Mesenchymal stem cell (in vitro differentiated cells and primary cell): ENCODE data around the gene SMOC2. TPM values are rescaled to one million over a fixed set of nuclear protein-coding genes. Genes with fewer than 3 reads are reported as not detected.
A peak's percentile ranks its signal among the peaks of the same experiment; 100 is the strongest.

Source experiments
- DNase-seq: peaks from one replicate; pipeline ENCODE4 v3.0.0-alpha.2; 2013
- H2AFZ ChIP-seq: one replicate; pipeline ENCODE4 v1.6.1; 2013; ENCODE audit warnings: low read depth, mild to moderate bottlenecking, control low read depth, inconsistent platforms, low read length, moderate library complexity
- H2AK5ac ChIP-seq: 2 replicates; pipeline ENCODE4 v1.6.1; 2013; ENCODE audit warnings: low read length, moderate library complexity, mild to moderate bottlenecking, inconsistent platforms; ENCODE audit not compliant: severe bottlenecking
- H2BK120ac ChIP-seq: one replicate; pipeline ENCODE4 v1.6.1; 2013; ENCODE audit warnings: low read depth, mild to moderate bottlenecking, inconsistent platforms, low read length, moderate library complexity
- H2BK12ac ChIP-seq, 2 experiments: one replicate each; pipeline ENCODE4 v1.6.1; 2013; ENCODE audit warnings: inconsistent platforms in 2 of 2, low read length in 2 of 2, mild to moderate bottlenecking in 2 of 2, moderate library complexity in 2 of 2, control low read depth in 1 of 2
- H2BK15ac ChIP-seq: one replicate; pipeline ENCODE4 v1.6.1; 2013; ENCODE audit warnings: mild to moderate bottlenecking, low read depth, inconsistent platforms; ENCODE audit not compliant: poor library complexity, severe bottlenecking
- H2BK5ac ChIP-seq: 2 replicates; pipeline ENCODE4 v1.6.1; 2013; ENCODE audit warnings: low read depth, mild to moderate bottlenecking, low read length, control low read depth, inconsistent platforms; ENCODE audit not compliant: poor library complexity, severe bottlenecking
- H3K14ac ChIP-seq, 2 experiments: one replicate each; pipeline ENCODE4 v1.6.1; 2013; ENCODE audit warnings: inconsistent platforms in 2 of 2, low read length in 2 of 2, control low read depth in 1 of 2, mild to moderate bottlenecking in 1 of 2, moderate library complexity in 1 of 2
- H3K18ac ChIP-seq, 2 experiments: one replicate each; pipeline ENCODE4 v1.6.1; 2013; ENCODE audit warnings: inconsistent platforms in 2 of 2, low read length in 2 of 2, control low read depth in 1 of 2, low read depth in 1 of 2, mild to moderate bottlenecking in 1 of 2
- H3K23ac ChIP-seq, 2 experiments: one replicate each; pipeline ENCODE4 v1.6.1; 2013; ENCODE audit warnings: inconsistent platforms in 2 of 2, low read length in 2 of 2, mild to moderate bottlenecking in 2 of 2, moderate library complexity in 2 of 2, control low read depth in 1 of 2
- H3K27ac ChIP-seq: 2 replicates; pipeline ENCODE4 v1.5.1; 2013; ENCODE audit warnings: mild to moderate bottlenecking, moderate library complexity, low read length, control low read depth, inconsistent platforms; ENCODE audit not compliant: poor library complexity, severe bottlenecking
- H3K27me3 ChIP-seq, 2 experiments: 2 replicates each; pipeline versions ENCODE4 v1.6.1 to v1.7.0; 2013; ENCODE audit warnings: low read length in 2 of 2, mild to moderate bottlenecking in 2 of 2, moderate library complexity in 2 of 2, control low read depth in 1 of 2, inconsistent platforms in 1 of 2; ENCODE audit not compliant: control insufficient read depth in 1 of 2, insufficient read depth in 1 of 2
- H3K36me3 ChIP-seq, 2 experiments: 2 replicates each; pipeline versions ENCODE4 v1.6.1 to v1.7.0; 2013; ENCODE audit warnings: low read length in 2 of 2, control low read depth in 1 of 2, inconsistent platforms in 1 of 2, low read depth in 1 of 2, mild to moderate bottlenecking in 1 of 2; ENCODE audit not compliant: insufficient read depth in 2 of 2, control insufficient read depth in 1 of 2
- H3K4ac ChIP-seq, 2 experiments: one replicate each; pipeline ENCODE4 v1.6.1; 2013; ENCODE audit warnings: inconsistent platforms in 2 of 2, low read length in 2 of 2, mild to moderate bottlenecking in 2 of 2, moderate library complexity in 2 of 2, control low read depth in 1 of 2, low read depth in 1 of 2
- H3K4me1 ChIP-seq: 2 replicates; pipeline ENCODE4 v1.6.1; 2013; ENCODE audit warnings: low read depth, low read length, control low read depth; ENCODE audit not compliant: control insufficient read depth, insufficient read depth
- H3K4me2 ChIP-seq: 2 replicates; pipeline ENCODE4 v1.6.1; 2013; ENCODE audit warnings: low read length, mild to moderate bottlenecking, inconsistent platforms; ENCODE audit not compliant: poor library complexity, severe bottlenecking
- H3K4me3 ChIP-seq, 2 experiments: 2 replicates each; pipeline versions ENCODE4 v1.5.1 to v1.7.0; 2013; ENCODE audit warnings: low read length in 2 of 2, mild to moderate bottlenecking in 2 of 2, control low read depth in 1 of 2, low read depth in 1 of 2; ENCODE audit not compliant: insufficient read depth in 1 of 2
- H3K79me1 ChIP-seq: replicated peaks from 2 replicates; pipeline ENCODE4 v1.6.1; 2013; ENCODE audit warnings: mild to moderate bottlenecking, control low read depth, low read length, inconsistent platforms; ENCODE audit not compliant: poor library complexity, severe bottlenecking
- H3K9ac ChIP-seq: 2 replicates; pipeline ENCODE4 v1.7.0; 2013; ENCODE audit warnings: mild to moderate bottlenecking, low read length, moderate library complexity
- H3K9me3 ChIP-seq: 2 replicates; pipeline ENCODE4 v1.7.0; 2013; ENCODE audit warnings: mild to moderate bottlenecking, low read length; ENCODE audit not compliant: control insufficient read depth
- H4K8ac ChIP-seq: one replicate; pipeline ENCODE4 v1.6.1; 2013; ENCODE audit warnings: inconsistent platforms, mild to moderate bottlenecking, low read length, moderate library complexity
- H4K91ac ChIP-seq: one replicate; pipeline ENCODE4 v1.6.1; 2013; ENCODE audit warnings: mild to moderate bottlenecking, low read length, inconsistent platforms
- WGBS: methylation state at CpG from one replicate; pipeline ENCODE4 v1.1.7; 2013; ENCODE audit warnings: mixed read lengths; 5-methylcytosine and 5-hydroxymethylcytosine counted together
- polyA plus RNA-seq, 2 experiments: library from polyadenylated mRNA; stranded (reverse); fragments of 200-250 nt; gene quantifications; one replicate each; pipeline ENCODE4 v1.2.3, GENCODE V29; 2013

The SMOC2 gene, protein sequence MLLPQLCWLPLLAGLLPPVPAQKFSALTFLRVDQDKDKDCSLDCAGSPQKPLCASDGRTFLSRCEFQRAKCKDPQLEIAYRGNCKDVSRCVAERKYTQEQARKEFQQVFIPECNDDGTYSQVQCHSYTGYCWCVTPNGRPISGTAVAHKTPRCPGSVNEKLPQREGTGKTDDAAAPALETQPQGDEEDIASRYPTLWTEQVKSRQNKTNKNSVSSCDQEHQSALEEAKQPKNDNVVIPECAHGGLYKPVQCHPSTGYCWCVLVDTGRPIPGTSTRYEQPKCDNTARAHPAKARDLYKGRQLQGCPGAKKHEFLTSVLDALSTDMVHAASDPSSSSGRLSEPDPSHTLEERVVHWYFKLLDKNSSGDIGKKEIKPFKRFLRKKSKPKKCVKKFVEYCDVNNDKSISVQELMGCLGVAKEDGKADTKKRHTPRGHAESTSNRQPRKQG
- polyA plus RNA-seq (2013, experiment 1 of 2), result 0.01 TPM
- not detected for polyA plus RNA-seq (2013, experiment 2 of 2)

DNA sequence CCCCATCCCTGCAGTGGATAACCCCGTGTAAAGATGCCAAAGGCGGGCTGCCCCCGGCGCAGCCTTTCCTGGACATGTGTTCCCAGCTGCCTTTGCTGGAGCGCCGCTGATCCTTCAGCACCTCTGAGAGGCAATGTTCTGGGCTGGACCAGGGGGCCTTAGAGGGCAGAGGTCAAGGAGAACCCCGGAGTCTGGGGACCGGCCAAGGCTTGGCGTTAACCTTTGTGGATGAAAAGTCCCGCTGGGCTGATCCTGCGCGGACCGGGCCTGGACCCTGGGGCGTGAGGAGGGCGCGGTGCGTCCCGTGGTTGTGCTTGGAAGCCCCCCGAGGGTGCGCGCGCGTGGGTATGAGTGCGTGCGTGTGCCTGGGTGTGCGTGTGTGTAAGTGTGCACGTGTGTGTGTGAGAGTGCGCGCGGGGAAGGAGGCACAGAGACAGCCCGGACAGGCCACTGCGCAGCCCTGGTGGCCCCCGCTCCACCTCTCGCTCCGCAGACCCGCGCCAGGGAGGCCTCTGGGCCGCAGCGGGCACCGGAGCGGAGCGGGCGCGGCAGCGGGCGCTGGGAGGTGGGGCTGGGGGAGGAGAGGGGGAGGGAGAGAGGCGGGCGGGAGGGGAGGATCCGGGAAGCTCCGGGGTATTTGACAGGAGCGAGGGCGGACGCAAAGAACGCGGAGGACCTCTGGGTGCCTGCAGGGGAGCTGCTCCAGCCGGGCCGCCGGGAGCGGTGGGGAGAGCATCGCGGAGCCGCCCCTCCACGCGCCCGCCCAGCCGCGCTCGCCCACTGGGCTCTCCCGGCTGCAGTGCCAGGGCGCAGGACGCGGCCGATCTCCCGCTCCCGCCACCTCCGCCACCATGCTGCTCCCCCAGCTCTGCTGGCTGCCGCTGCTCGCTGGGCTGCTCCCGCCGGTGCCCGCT lies at the start of gene SMOC2:
SMOC2 (plus strand) TSS at position 665 of the 914 bp plus-strand sequence; CDS start at position 852, 187 bp downstream.
- no peaks in the 10 kb centered on the region for H3K79me1 ChIP-seq
- H2BK12ac ChIP-seq, result no peak within 1 kb of the TSS
- WGBS, result 7% methylated on average over 69 of the region's 81 CpGs
- no peak within 1 kb of the TSS for H3K4ac ChIP-seq
- H4K91ac ChIP-seq, result no peak within 1 kb of the TSS
- H2BK120ac ChIP-seq, result no peak within 1 kb of the TSS
- H3K27ac ChIP-seq, result no peak within 1 kb of the TSS
- H3K9me3 ChIP-seq, result no peaks in the 10 kb centered on the region
- no peak within 1 kb of the TSS for H2BK15ac ChIP-seq
- H3K36me3 ChIP-seq, result no peaks in the 10 kb centered on the region
- no peak for DNase-seq
- peaks cover 71 to 76% of the 10 kb centered on the region in 2 experiments for H3K27me3 ChIP-seq
- H3K9ac ChIP-seq, result no peak within 1 kb of the TSS
- H3K14ac ChIP-seq, result no peak within 1 kb of the TSS
- H2BK5ac ChIP-seq, result no peak within 1 kb of the TSS
- H3K4me1 ChIP-seq, result peaks cover 18% of the 10 kb centered on the region
- H3K18ac ChIP-seq, result no peak within 1 kb of the TSS
- H3K4me2 ChIP-seq, result peak within 1 kb of the TSS; percentile 79
- no peak within 1 kb of the TSS for H4K8ac ChIP-seq
- H2AK5ac ChIP-seq, result no peak within 1 kb of the TSS
- H2AFZ ChIP-seq, result no peak within 1 kb of the TSS
- no peak within 1 kb of the TSS for H3K23ac ChIP-seq
- peak within 1 kb of the TSS; percentile 35 to 69 for H3K4me3 ChIP-seq

DNA sequence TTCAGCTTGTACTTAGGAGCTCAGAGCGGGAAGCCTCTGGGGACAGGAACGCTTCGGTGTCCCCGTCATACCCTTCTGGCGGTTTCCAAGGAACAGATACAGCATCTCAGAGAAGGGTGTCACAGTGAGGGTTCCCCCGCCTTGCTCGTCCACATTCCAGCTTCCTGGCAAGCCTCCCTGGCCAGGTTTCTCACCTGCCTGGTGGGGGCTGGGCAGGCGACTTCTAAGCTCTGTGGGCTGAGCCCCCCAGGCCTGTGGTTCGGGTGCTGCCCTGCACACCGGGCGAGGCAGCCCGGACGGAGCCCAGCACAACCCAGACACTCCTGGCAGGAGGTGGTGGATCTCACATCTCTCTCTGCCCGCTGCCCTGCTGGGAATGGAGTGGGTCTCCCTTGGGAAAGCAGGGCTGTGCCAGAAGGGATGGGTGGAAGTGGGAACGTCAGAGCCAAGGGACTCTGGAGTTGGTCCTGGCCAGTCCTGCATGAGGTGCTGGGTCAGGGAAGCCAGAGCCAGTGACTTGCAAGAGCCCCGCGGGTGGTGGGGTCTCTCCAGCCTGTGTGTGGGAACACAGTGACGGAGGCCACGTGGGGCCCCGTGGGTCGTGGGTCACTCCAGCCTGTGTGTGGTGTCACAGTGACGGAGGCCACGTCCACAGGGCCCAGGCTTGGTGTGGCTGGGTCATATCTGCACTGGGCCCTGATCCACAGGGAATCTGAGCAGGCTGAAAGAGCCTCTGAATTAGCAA lies 47.7 kb upstream of the SMOC2 start:
- no peak overlapping the region for H4K8ac ChIP-seq

DNA sequence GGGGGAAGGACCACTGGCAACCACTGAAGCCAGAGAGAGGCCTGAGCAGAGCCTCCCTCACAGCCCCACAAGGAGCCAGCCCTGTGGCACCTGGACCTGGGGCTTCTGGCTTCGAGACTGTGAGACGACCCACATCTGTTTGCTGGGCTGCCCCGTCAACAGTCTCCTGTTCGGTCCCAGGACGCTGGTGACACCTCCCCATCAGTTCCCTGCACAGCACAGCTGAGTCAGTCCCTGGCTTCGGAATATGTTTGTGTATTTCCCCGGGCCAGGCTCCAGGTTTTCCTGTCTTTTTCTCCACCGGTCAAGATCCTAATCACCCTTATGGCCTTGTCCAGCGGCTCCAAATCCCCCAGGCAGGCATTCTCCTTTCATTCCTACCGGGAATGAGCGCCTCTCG lies 46.4 kb upstream of the SMOC2 start:
- Histone ChIP-seq H2BK120ac (no peak overlapping the region), H3K23ac (no peak overlapping the region), H2AK5ac (no peak overlapping the region), H3K18ac (no peak overlapping the region), H2BK15ac (no peak overlapping the region), H3K9ac (no peak overlapping the region), H3K9me3 (peaks cover 3% of the 10 kb centered on the region), H3K27me3 (peaks cover 6 to 33% of the 10 kb centered on the region in 2 experiments), H2BK12ac (no peak overlapping the region), H3K14ac (no peak overlapping the region), H3K36me3 (no peaks in the 10 kb centered on the region), H2BK5ac (no peak overlapping the region), H3K4ac (no peak overlapping the region), H3K27ac (no peak overlapping the region), H3K79me1 (no peaks in the 10 kb centered on the region), H2AFZ (no peak overlapping the region), H3K4me1 (peaks cover 1% of the 10 kb centered on the region), H4K8ac (no peak overlapping the region), H3K4me3 (no peak overlapping the region), H3K4me2 (no peak overlapping the region), H4K91ac (no peak overlapping the region)
- DNase-seq, result no peak
- 86% methylated on average over 12 of the region's 12 CpGs for WGBS

More for the DNA sequence above, 47.7 kb upstream of the SMOC2 start:
- Histone ChIP-seq H3K9me3 (no peaks in the 10 kb centered on the region), H3K4me1 (peaks cover 1% of the 10 kb centered on the region), H3K18ac (no peak overlapping the region), H3K9ac (no peak overlapping the region), H2BK15ac (no peak overlapping the region), H2BK120ac (no peak overlapping the region), H3K4ac (no peak overlapping the region), H3K27me3 (peaks cover 6 to 32% of the 10 kb centered on the region in 2 experiments), H3K36me3 (no peaks in the 10 kb centered on the region), H3K79me1 (no peaks in the 10 kb centered on the region), H3K4me2 (no peak overlapping the region), H2AK5ac (no peak overlapping the region), H3K27ac (no peak overlapping the region), H2BK12ac (no peak overlapping the region), H3K4me3 (no peak overlapping the region), H4K91ac (no peak overlapping the region), H3K14ac (no peak overlapping the region), H2BK5ac (no peak overlapping the region), H2AFZ (no peak overlapping the region), H3K23ac (no peak overlapping the region)
- 87% methylated on average over 23 of the region's 23 CpGs for WGBS
- no peak for DNase-seq
